Fibroblast of lung (primary cell): Measurements from ENCODE around the gene SCFD2. TPM values are rescaled to one million over a fixed set of nuclear protein-coding genes. Genes with fewer than 3 reads are reported as not detected.
"Not testable (repeated sequence)": the region's sequence is repeated elsewhere in the genome, so short reads cannot be mapped to it uniquely, and the experiment has no call there.

Source experiments
- DNase-seq, 2 donors: peaks; one replicate each; pipeline versions ENCODE4 v3.0.0 to v3.0.0-alpha.2; 2010; ENCODE audit warnings: low read depth in 2 of 2
- H2AFZ ChIP-seq: 2 replicates; pipeline ENCODE4 v1.5.1; 2012; ENCODE audit warnings: low read length, control low read depth, inconsistent platforms
- H3K27ac ChIP-seq: 2 replicates; pipeline ENCODE4 v1.5.1; 2011; ENCODE audit warnings: low read length, control low read depth; ENCODE audit not compliant: insufficient read depth
- H3K27me3 ChIP-seq: 2 replicates; pipeline ENCODE4 v1.5.1; 2011; ENCODE audit warnings: mild to moderate bottlenecking, low read length; ENCODE audit not compliant: control insufficient read depth, insufficient read depth
- H3K36me3 ChIP-seq: 2 replicates; pipeline ENCODE4 v1.5.1; 2011; ENCODE audit warnings: low read length; ENCODE audit not compliant: control insufficient read depth, insufficient read depth
- H3K4me1 ChIP-seq: 2 replicates; pipeline ENCODE4 v1.5.1; 2011; ENCODE audit warnings: low read length; ENCODE audit not compliant: control insufficient read depth, insufficient read depth; ENCODE audit errors: extremely low read depth
- H3K4me2 ChIP-seq: 2 replicates; pipeline ENCODE4 v1.5.1; 2011; ENCODE audit warnings: low read length, control low read depth; ENCODE audit not compliant: insufficient read depth; ENCODE audit errors: extremely low read depth
- H3K4me3 ChIP-seq, 4 experiments: fragments of 200-600 bp in 1 of 4; sonication (generic) in 1 of 4; replicated peaks in 1 of 4; 2 replicates each; pipeline ENCODE4 v1.5.1; 2011 to 2016; ENCODE audit warnings: low read length in 4 of 4, low read depth in 3 of 4, mild to moderate bottlenecking in 3 of 4, control low read depth in 2 of 4, inconsistent platforms in 1 of 4, mixed read lengths in 1 of 4; ENCODE audit not compliant: insufficient read depth in 1 of 4; ENCODE audit errors: control extremely low read depth in 1 of 4
- H3K79me2 ChIP-seq: 2 replicates; pipeline ENCODE4 v1.5.1; 2012; ENCODE audit warnings: mild to moderate bottlenecking, low read length, inconsistent platforms; ENCODE audit not compliant: control insufficient read depth, insufficient read depth
- H3K9ac ChIP-seq: 2 replicates; pipeline ENCODE4 v1.5.1; 2011; ENCODE audit warnings: mild to moderate bottlenecking, low read length, control low read depth; ENCODE audit not compliant: insufficient read depth
- H3K9me3 ChIP-seq: 2 replicates; pipeline ENCODE4 v1.5.1; 2012; ENCODE audit warnings: low read depth, low read length; ENCODE audit not compliant: control insufficient read depth, insufficient read depth
- H4K20me1 ChIP-seq: 2 replicates; pipeline ENCODE4 v1.5.1; 2011; ENCODE audit warnings: low read length; ENCODE audit not compliant: control insufficient read depth, insufficient read depth; ENCODE audit errors: extremely low read depth
- EZH2 ChIP-seq: IDR thresholded peaks from 2 replicates; pipeline ENCODE4 v1.5.1; 2012; ENCODE audit warnings: low read length, control low read depth, mild to moderate bottlenecking; ENCODE audit errors: missing control alignments
- polyA plus RNA-seq, 2 donors: library from polyadenylated mRNA; depleted of rRNA in 1 of 2; stranded (reverse) in 1 of 2; unstranded in 1 of 2; fragments of >200 nt; gene quantifications; 2 replicates each; pipeline ENCODE4 v1.2.1, GENCODE V29; 2011 to 2012; ENCODE audit warnings: missing spikeins in 1 of 2
- total RNA-seq: library from RNA; depleted of rRNA; stranded (reverse); fragments of >200 nt; gene quantifications from 2 replicates; pipeline ENCODE4 v1.2.1, GENCODE V29; 2014
- TF ChIP-seq, protein P1 (sequence below), 2 donors: IDR thresholded peaks in 1 of 2; conservative IDR thresholded peaks in 1 of 2; 1 replicate in 1 of 2; 2 replicates in 1 of 2; pipeline ENCODE4 v1.5.1; 2011 to 2012; ENCODE audit warnings: low read length in 2 of 2, control low read depth in 1 of 2, inconsistent platforms in 1 of 2, low read depth in 1 of 2, mild to moderate bottlenecking in 1 of 2

Gene SCFD2
- total and polyA plus RNA-seq, 2 donors (not counting 1 experiment from before 2014, with no cell fraction given): 16.2 to 23.1 TPM

GRCh38 chr4:53240573-53240972 is 125.3 kb downstream of the SCFD2 start:
- no peak overlapping the region for H2AFZ ChIP-seq
- H3K9ac ChIP-seq: no peak overlapping the region
- H3K9me3 ChIP-seq: no peaks in the 10 kb centered on the region
- no peak for DNase-seq
- TF ChIP-seq, protein P1, sequence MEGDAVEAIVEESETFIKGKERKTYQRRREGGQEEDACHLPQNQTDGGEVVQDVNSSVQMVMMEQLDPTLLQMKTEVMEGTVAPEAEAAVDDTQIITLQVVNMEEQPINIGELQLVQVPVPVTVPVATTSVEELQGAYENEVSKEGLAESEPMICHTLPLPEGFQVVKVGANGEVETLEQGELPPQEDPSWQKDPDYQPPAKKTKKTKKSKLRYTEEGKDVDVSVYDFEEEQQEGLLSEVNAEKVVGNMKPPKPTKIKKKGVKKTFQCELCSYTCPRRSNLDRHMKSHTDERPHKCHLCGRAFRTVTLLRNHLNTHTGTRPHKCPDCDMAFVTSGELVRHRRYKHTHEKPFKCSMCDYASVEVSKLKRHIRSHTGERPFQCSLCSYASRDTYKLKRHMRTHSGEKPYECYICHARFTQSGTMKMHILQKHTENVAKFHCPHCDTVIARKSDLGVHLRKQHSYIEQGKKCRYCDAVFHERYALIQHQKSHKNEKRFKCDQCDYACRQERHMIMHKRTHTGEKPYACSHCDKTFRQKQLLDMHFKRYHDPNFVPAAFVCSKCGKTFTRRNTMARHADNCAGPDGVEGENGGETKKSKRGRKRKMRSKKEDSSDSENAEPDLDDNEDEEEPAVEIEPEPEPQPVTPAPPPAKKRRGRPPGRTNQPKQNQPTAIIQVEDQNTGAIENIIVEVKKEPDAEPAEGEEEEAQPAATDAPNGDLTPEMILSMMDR (conservative IDR thresholded peaks at IDR 0.05 in 1 of 2, IDR thresholded peaks at IDR 0.05 in 1 of 2; ENCODE audit: low read depth in 1 of 2, low read length in 2 of 2): no peak
- TF ChIP-seq EZH2: no peak
- H3K4me1 ChIP-seq: no peaks in the 10 kb centered on the region
- H4K20me1 ChIP-seq: no peaks in the 10 kb centered on the region
- H3K27me3 ChIP-seq: no peaks in the 10 kb centered on the region
- H3K79me2 ChIP-seq: peaks cover 8% of the 10 kb centered on the region
- no peak overlapping the region for H3K4me2 ChIP-seq
- H3K36me3 ChIP-seq: no peaks in the 10 kb centered on the region
- no peak overlapping the region for H3K27ac ChIP-seq
- no peak overlapping the region for H3K4me3 ChIP-seq

GRCh38 chr4:53238352-53238751 is 127.5 kb downstream of the SCFD2 start:
- H3K36me3 ChIP-seq, H3K79me2 ChIP-seq, H3K9me3 ChIP-seq, H2AFZ ChIP-seq, H3K4me2 ChIP-seq, H3K4me3 ChIP-seq, H3K4me1 ChIP-seq, H4K20me1 ChIP-seq, DNase-seq, H3K27me3 ChIP-seq, H3K27ac ChIP-seq, H3K9ac ChIP-seq: not testable (repeated sequence)

DNA sequence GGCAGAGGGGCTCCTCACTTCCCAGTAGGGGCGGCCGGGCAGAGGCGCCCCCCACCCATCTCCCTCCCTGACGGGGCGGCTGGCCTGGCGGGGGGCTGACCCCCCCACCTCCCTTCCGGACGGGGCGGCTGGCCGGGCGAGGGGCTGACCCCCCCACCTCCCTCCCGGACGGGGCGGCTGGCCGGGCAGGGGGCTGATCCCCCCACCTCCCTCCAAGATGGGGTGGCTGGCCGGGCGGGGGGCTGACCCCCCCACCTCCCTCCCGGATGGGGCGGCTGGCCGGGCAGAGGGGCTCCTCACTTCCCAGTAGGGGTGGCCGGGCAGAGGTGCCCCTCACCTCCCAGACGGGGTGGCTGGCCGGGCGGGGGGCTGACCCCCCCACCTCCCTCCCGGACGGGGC is 128.1 kb downstream of the SCFD2 start:
- not testable (repeated sequence) for H3K27me3 ChIP-seq, H3K27ac ChIP-seq, H3K4me2 ChIP-seq, H3K36me3 ChIP-seq, H3K9me3 ChIP-seq, H3K79me2 ChIP-seq, H3K9ac ChIP-seq, H3K4me1 ChIP-seq, H2AFZ ChIP-seq, H3K4me3 ChIP-seq, H4K20me1 ChIP-seq, DNase-seq

- not testable (repeated sequence) for H3K4me1 ChIP-seq, H3K9ac ChIP-seq, H3K79me2 ChIP-seq, H3K4me3 ChIP-seq, H3K27ac ChIP-seq, H3K27me3 ChIP-seq, H4K20me1 ChIP-seq, H3K36me3 ChIP-seq, H3K9me3 ChIP-seq, H3K4me2 ChIP-seq, DNase-seq, H2AFZ ChIP-seq
Observed at GRCh38 chr4:53236624-53237023, 129.2 kb downstream of the SCFD2 start.
